Astrocyte (in vitro differentiated cells and primary cell): ENCODE data around the gene PDS5A.

Experiments
- EZH2 ChIP-seq: IDR thresholded peaks from 2 replicates; pipeline ENCODE4 v1.6.1; 2012; ENCODE audit warnings: mild to moderate bottlenecking, low read length, inconsistent platforms; ENCODE audit not compliant: insufficient read depth
- TF ChIP-seq, protein P1 (sequence below): IDR thresholded peaks from 2 replicates; pipeline ENCODE4 v1.5.1; 2011; ENCODE audit warnings: low read depth, mild to moderate bottlenecking, inconsistent platforms, low read length, moderate library complexity; ENCODE audit not compliant: insufficient read depth

GRCh38 chr4:39846705-39847104, 131.0 kb downstream of the PDS5A start:
- TF ChIP-seq, protein P1, sequence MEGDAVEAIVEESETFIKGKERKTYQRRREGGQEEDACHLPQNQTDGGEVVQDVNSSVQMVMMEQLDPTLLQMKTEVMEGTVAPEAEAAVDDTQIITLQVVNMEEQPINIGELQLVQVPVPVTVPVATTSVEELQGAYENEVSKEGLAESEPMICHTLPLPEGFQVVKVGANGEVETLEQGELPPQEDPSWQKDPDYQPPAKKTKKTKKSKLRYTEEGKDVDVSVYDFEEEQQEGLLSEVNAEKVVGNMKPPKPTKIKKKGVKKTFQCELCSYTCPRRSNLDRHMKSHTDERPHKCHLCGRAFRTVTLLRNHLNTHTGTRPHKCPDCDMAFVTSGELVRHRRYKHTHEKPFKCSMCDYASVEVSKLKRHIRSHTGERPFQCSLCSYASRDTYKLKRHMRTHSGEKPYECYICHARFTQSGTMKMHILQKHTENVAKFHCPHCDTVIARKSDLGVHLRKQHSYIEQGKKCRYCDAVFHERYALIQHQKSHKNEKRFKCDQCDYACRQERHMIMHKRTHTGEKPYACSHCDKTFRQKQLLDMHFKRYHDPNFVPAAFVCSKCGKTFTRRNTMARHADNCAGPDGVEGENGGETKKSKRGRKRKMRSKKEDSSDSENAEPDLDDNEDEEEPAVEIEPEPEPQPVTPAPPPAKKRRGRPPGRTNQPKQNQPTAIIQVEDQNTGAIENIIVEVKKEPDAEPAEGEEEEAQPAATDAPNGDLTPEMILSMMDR: no peak
- TF ChIP-seq EZH2: no peak
